Choroid plexus epithelial cell (primary cell): ENCODE data around the gene CDK4.

Source experiments
- DNase-seq: peaks from one replicate; pipeline ENCODE4 v3.0.0-alpha.2; 2010; ENCODE audit warnings: low read depth
- H3K4me3 ChIP-seq: 2 replicates; pipeline ENCODE4 v1.5.1; 2011; ENCODE audit warnings: low read depth, mild to moderate bottlenecking, control low read depth, low read length, moderate library complexity
- CTCF ChIP-seq: conservative IDR thresholded peaks from 2 replicates; pipeline ENCODE4 v1.5.1; 2011; ENCODE audit warnings: low read depth, mild to moderate bottlenecking, control low read depth, inconsistent platforms, low read length, moderate library complexity

Gene CDK4

GRCh38 chr12:57738661-57739237 lies 13.4 kb downstream of the CDK4 start, which contains the start of gene AGAP2:
TSS of gene AGAP2 (minus strand) at chr12:57738742. CDS start at chr12:57738246, 496 bp downstream.
- peak within 1 kb of the TSS; percentile 11 for H3K4me3 ChIP-seq
- TF ChIP-seq CTCF, result no peak
- DNase-seq, result no peak

GRCh38 chr12:57737467-57738460 lies 14.3 kb downstream of the CDK4 start:
- peak; percentile 44 for TF ChIP-seq CTCF
- H3K4me3 ChIP-seq, result peak overlapping the region; percentile 11
- DNase-seq, result no peak

- no peak for DNase-seq
- TF ChIP-seq CTCF, result no peak
- no peak overlapping the region for H3K4me3 ChIP-seq
Observed at GRCh38 chr12:57736741-57737466, 15.2 kb downstream of the CDK4 start.

- DNase-seq, result peak; percentile 45
- H3K4me3 ChIP-seq, result peak overlapping the region; percentile 39
- peak; percentile 59 for TF ChIP-seq CTCF
Observed at GRCh38 chr12:57735952-57736740, 16.0 kb downstream of the CDK4 start.

- no peak overlapping the region for H3K4me3 ChIP-seq
- TF ChIP-seq CTCF, result no peak
- no peak for DNase-seq
Observed at GRCh38 chr12:57735198-57735855, 16.8 kb downstream of the CDK4 start.

GRCh38 chr12:57734591-57734990 lies 17.5 kb downstream of the CDK4 start:
- H3K4me3 ChIP-seq, result no peak overlapping the region
- no peak for TF ChIP-seq CTCF
- no peak for DNase-seq
